Measurements from ENCODE around the gene SSH3.
"Not testable (repeated sequence)": the region's sequence is repeated elsewhere in the genome, so short reads cannot be mapped to it uniquely, and the experiment has no call there.

SSH3 gene

GRCh38 chr11:67303132-67303834 is at the start of gene SSH3:
TSS of gene SSH3 (plus strand) at chr11:67303530. CDS start at chr11:67303626, 96 bp downstream.
- DNase-seq, result peak; percentile 61

GRCh38 chr11:67253872-67254624 is 49.3 kb upstream of the SSH3 start:
- DNase-seq, result no peak

- no peak for DNase-seq
Observed at GRCh38 chr11:67254798-67255197, 48.5 kb upstream of the SSH3 start.

- DNase-seq, result no peak
Observed at GRCh38 chr11:67255353-67255752, 48.0 kb upstream of the SSH3 start.

- no peak for DNase-seq
Observed at GRCh38 chr11:67255864-67256263, 47.5 kb upstream of the SSH3 start.

GRCh38 chr11:67256477-67257135 is 46.7 kb upstream of the SSH3 start:
- no peak for DNase-seq

GRCh38 chr11:67260406-67260805 is 42.9 kb upstream of the SSH3 start:
- DNase-seq, result no peak

- not testable (repeated sequence) for DNase-seq
Observed at GRCh38 chr11:67260885-67261639, 42.3 kb upstream of the SSH3 start.

GRCh38 chr11:67261640-67261945 is 41.7 kb upstream of the SSH3 start:
- DNase-seq, result no peak

GRCh38 chr11:67261946-67262681 is 41.2 kb upstream of the SSH3 start:
- no peak for DNase-seq

- DNase-seq, result peak; percentile 94
Observed at GRCh38 chr11:67262731-67263675, 40.3 kb upstream of the SSH3 start.

- no peak for DNase-seq
Observed at GRCh38 chr11:67264260-67264659, 39.1 kb upstream of the SSH3 start.

GRCh38 chr11:67264877-67265632 is 38.3 kb upstream of the SSH3 start:
- DNase-seq, result no peak

GRCh38 chr11:67265633-67266448 is 37.5 kb upstream of the SSH3 start:
- peak; percentile 82 for DNase-seq

- DNase-seq, result peak; percentile 60
Observed at GRCh38 chr11:67266449-67267187, 36.7 kb upstream of the SSH3 start, which contains the start of gene GRK2. TSS of gene GRK2 (plus strand) at chr11:67266473. CDS start at chr11:67266700, 227 bp downstream.

GRCh38 chr11:67267188-67268080 is 35.9 kb upstream of the SSH3 start:
- peak; percentile 11 for DNase-seq

- DNase-seq, result peak; percentile 59
Observed at GRCh38 chr11:67268081-67268961, 35.0 kb upstream of the SSH3 start.

Data from OCI-M1 (cell line).